Fibroblast of mammary gland (primary cell): ENCODE data around the gene ZSCAN30.

Source experiments
- DNase-seq: peaks from one replicate; pipeline ENCODE4 v3.0.0-alpha.2; 2010; ENCODE audit warnings: low read depth
- H3K4me3 ChIP-seq: 2 replicates; pipeline ENCODE4 v1.5.1; 2011; ENCODE audit warnings: low read depth, mild to moderate bottlenecking, low read length, moderate library complexity; ENCODE audit not compliant: control insufficient read depth
- CTCF ChIP-seq: conservative IDR thresholded peaks from 2 replicates; pipeline ENCODE4 v1.5.1; 2011; ENCODE audit warnings: low read depth, low read length, inconsistent platforms; ENCODE audit not compliant: control insufficient read depth, insufficient read depth

The ZSCAN30 gene

GRCh38 chr18:35203067-35203466 is 87.0 kb downstream of the ZSCAN30 start:
- no peak overlapping the region for H3K4me3 ChIP-seq
- no peak for TF ChIP-seq CTCF
- DNase-seq = no peak

GRCh38 chr18:35201256-35201931 is 88.6 kb downstream of the ZSCAN30 start:
- no peak overlapping the region for H3K4me3 ChIP-seq
- DNase-seq = no peak
- no peak for TF ChIP-seq CTCF
